GM21825 (cell line): ENCODE measurements around the gene OR2C1.
A peak's percentile ranks its signal among the peaks of the same experiment; 100 is the strongest.

ENCODE experiments used
- ATAC-seq: cut with Tn5 transposase; IDR thresholded peaks from one replicate; pipeline ENCODE4 v1.9.1; 2021; ENCODE audit warnings: mild to moderate bottlenecking, moderate library complexity; ENCODE audit not compliant: unreplicated experiment

Gene OR2C1

DNA sequence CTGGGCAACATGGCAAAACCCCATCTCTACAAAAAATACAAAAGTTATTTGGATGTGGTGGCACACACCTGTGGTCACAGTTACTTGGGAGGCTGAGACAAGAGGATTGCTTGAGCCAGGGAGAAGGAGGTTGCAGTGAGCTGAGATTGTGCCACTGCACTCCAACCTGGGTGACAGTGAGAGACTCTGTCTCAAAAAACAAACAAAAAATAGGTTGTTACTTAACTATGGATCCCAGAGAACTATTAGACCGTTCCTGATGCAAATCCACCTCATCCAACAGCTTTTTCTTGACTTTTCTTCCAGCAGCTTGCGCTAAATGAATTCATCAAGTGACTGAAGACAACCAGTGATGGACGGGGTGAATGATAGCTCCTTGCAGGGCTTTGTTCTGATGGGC, at the start of gene OR2C1:
Gene OR2C1 (plus strand): TSS at position 301 of the 400 bp plus-strand sequence. CDS start 52 bp downstream, at position 353.
- ATAC-seq: no peak

DNA sequence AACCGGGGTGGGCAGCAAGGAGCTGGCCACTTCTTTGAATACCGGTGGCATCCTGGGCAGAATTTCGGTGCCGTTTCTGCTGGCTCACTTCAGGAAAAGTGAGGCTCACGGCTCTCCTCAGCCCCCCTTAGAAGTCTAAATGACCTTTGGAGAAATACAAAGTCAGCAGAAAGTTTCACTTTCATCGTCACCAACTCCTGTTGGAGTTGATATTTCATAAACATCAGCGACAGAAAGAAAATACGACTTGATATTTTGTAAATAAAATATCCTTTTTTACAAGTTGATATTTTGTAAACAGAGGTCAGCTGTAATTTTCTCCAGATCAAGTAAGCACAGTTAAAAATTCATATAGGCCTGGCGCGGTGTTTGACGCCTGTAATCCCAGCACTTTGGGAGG, 49.6 kb upstream of the OR2C1 start:
- ATAC-seq: no peak

DNA sequence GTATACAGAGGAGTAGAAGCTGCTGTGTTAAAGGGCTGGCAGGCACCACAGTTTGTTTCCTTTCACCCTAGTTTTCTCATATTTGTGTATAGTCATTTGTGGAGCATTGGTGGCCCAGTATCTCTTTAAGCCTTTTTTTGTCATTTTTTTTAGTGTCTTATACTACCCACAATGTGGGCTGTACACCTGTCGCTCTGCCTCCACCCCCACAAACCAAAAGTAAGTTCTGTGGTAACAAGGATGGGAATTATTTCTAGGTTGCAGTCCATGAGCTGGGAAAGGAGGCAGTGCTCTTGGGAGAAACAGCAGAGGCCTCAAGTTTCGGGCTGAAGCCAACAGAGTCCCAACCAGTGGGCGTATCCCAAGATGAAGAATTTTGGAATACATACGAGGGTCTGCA, 44.2 kb upstream of the OR2C1 start:
- ATAC-seq: no peak

DNA sequence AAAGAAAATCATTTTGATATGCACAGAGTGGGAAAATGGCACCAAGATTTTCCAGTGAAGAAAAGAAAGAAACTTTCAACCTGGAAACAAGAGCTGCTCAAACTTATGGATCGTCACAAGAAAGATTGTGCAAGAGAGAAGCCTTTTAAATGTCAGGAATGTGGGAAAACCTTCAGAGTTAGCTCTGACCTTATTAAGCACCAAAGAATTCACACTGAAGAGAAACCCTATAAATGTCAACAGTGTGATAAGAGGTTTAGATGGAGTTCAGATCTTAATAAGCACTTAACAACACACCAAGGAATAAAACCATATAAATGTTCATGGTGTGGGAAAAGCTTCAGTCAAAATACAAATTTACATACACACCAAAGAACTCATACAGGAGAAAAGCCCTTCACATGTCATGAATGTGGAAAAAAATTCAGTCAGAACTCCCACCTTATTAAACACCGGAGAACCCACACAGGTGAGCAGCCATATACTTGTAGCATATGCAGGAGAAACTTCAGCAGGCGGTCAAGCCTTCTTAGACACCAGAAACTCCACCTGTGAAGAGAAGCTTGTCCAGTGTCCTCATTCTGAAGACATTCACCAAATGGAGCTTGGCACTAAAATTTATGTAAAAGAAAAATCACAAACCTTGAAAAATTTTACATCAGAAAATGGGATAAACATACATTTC, 38.2 kb upstream of the OR2C1 start:
- no peak for ATAC-seq

DNA sequence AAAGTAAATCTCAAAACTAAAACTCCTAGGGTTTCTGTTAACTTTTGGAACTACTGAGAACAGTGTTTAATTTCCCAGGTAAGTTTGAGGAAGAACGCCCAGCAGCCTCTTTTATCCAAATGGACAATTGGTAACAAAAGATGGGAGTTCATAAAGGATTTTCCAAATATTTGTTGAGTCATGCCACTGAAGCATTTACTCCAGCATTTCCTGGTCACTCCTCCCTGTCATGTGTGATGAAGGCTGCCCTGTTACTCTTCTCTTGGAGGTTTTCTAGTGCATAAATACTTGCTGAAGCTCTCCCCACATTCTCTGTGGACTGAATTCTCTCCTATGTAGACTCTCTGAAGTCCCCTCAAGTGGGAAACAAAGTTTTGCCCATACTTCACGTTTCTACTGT, 33.9 kb upstream of the OR2C1 start:
- no peak for ATAC-seq

DNA sequence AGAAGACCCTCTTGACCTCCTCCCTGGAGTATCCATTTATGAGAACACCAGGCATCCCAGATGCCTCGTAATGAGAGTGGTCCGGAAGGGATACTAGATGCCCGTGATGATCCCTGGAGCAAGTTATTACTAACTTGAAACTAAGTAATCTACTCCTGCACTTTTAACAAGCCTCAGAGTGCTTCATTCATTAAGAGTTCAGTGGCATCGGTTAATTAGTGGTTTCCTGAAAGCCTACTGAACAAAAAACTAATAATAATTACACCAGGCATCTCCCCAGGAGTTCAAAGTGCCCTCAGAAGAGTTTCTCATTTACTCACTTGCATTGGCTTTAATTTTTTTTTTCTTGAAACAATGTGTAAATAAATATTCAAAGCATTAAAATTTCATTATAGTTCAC, 28.2 kb upstream of the OR2C1 start:
- no peak for ATAC-seq

DNA sequence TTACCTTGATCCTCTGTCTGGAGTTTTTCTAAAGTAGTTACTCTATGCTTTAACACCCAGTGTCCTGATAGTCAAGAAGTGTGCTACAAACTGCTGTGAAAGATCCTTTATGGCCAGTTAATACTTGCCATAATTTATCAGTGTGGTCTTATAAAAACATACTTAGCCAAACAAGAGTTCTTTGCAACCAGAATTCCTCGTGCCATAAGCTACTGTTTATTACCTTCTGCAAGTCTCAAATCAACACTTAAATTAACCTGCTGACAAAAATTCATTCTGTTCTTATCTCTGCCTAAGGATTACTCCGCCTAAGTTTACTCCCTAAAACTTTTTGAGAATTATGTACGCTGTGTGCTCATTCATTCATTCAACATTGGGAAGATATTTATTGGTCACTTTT, 27.6 kb upstream of the OR2C1 start:
- no peak for ATAC-seq

DNA sequence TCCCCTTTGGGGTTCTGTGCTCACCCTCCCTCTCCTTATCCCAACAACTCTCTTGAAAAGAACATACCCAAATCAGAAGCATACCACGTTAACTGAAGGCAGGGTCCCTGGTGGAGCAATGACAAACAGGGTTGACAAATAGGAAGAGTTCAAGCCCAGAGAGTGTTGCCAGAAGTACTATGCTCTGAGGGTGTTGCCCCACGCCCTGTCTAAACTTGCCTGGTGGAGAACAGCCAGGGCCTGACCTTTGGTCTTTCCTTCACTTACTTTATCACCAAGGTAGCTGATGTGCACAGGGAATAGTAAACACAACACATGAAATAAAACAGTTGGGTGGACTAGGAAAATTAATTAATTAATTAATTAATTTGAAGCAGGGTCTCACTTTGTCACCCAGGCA, 27.0 kb upstream of the OR2C1 start:
- ATAC-seq: no peak

DNA sequence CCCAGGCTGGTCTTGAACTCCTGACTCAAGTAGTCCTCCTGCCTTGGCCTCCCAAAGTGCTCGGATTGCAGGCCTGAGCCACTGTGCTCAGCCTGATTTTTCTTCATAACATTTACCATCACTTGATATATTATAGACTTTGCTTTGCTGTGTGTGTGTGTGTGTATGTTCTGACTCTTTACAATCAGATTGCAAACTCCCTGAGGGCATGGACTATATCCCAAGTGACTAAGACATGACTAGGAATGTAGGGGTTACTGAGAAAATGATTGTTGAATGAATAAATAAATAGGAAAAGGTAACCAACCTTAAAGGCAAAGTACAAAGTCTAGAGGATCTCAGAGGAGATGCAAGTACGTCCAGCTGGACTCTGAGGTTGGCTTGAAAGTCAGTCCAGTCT, 9.6 kb upstream of the OR2C1 start:
- no peak for ATAC-seq

DNA sequence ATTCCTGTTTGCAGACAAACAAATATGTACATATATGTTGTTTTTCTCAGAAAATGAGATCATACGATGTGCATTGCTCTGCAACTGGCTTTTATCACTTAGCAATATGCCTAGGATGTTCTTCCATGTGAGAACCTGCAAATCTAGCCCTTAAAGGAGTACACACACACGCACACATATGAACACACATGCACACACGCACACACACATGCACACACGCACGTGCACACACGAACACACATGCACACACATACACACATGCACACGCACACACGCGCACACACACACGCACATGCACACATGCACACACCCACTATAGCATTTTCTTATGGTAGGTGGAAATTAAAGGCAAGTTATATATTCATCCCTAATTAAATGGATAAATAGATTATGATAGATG, 8.1 kb upstream of the OR2C1 start:
- ATAC-seq: no peak

DNA sequence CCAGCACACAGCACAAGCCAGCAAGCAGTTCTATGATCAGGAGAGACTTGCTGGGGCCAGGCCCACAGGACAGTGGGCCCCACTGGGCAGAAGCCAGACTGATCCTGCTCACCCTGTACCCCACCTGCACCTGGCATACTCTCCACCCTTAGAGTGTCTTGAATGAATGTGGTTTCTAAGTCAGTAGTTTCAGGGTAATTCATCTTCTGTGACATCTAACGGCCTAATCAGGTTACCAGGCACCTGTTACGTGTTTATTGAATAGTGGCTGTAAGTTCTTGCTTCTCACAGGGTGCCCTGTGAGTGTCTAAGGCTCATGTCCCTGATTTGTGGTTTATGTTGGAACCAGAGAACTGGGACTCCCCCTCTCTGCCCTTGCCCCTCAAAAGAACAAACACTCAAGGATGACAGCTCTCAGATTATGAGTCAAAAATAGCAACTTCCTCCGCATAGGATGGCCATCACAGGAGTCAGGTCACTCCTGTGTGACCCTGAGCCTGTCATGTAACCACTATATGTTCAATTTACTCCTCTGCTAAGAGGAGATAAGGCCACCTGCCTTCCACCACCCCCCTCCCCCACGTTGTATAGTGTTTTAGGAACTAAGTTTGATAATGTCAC, 7.0 kb upstream of the OR2C1 start:
- no peak for ATAC-seq

DNA sequence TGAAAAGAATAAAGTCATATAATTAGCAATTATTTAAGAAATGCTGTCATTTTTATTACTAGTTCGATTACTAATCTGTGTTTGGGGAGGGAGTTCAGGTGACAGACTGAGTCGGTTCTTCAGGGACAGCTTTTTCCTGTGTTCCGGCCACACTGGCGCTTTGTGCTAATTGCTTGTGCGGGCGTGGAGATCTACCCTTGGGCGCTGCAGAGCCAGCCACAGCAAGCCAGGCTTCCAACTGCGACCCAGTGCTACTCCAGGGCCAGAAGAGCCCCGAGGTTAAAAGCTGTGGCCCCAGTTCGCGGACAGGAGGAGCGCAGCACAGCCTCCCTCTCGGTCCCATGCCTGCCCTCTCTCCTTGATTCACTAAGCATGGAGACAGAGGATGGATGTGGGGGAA, 6.5 kb upstream of the OR2C1 start:
- ATAC-seq: no peak

DNA sequence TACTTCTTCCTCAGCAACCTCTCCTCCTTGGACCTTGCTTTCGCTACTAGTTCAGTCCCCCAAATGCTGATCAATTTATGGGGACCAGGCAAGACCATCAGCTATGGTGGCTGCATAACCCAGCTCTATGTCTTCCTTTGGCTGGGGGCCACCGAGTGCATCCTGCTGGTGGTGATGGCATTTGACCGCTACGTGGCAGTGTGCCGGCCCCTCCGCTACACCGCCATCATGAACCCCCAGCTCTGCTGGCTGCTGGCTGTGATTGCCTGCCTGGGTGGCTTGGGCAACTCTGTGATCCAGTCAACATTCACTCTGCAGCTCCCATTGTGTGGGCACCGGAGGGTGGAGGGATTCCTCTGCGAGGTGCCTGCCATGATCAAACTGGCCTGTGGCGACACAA, 429 bp downstream of the OR2C1 start:
- no peak for ATAC-seq

DNA sequence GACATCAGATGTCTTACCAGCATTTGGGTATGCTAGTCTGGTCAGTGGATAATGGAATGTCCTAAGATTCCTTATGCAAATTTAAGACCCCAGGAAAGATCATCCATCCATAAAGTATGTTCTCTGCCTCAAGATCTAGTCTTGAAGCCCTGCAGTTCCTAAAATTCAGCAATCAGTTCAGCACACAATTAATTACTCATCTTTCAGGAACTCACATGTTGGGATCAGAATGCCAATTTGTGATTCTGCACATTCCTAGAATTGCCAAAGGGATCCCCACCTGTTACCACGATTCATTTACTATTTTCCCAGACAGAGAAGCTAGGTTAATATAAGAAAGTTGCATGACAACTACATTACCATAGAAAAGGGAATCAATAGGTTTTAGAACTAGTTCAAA, 3.2 kb downstream of the OR2C1 start:
- ATAC-seq: no peak

DNA sequence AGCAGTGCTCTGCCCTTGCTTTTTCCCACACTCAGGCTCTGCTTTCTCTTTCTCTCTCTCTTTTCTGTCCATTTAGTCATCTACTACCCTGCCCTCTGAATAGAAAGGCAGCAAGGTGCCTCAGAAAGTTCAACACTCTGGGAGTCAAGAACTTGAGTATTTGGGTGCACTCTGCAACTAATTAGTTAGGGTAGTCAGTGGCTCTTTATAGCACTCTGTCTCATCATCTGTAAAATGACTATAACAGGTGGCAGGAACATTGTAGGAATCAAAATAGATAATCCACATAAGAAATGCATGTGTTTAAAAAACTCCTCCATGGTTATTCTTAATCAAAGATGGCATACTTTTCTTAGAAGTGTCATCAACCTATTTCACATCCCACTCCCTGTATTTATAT, 7.2 kb downstream of the OR2C1 start:
- no peak for ATAC-seq

DNA sequence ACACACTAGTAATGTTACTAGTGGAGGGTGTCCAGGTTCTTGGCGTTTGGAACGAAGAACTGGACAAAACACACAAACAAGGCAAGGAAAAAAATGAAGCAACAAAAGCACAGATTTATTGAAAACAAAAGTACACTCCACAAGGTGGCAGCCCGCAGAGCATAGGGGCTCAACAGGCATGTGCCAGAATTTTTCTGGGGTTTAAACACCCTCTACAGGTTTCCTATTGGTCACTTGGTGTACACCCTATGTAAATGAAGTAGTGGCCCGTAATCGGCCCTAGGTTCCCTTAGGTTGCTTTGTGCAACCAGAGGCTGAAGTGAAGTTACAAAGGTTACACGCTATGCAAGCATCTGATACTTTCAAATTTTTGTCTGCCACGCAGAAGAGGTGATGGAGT, 8.1 kb downstream of the OR2C1 start:
- ATAC-seq: no peak

DNA sequence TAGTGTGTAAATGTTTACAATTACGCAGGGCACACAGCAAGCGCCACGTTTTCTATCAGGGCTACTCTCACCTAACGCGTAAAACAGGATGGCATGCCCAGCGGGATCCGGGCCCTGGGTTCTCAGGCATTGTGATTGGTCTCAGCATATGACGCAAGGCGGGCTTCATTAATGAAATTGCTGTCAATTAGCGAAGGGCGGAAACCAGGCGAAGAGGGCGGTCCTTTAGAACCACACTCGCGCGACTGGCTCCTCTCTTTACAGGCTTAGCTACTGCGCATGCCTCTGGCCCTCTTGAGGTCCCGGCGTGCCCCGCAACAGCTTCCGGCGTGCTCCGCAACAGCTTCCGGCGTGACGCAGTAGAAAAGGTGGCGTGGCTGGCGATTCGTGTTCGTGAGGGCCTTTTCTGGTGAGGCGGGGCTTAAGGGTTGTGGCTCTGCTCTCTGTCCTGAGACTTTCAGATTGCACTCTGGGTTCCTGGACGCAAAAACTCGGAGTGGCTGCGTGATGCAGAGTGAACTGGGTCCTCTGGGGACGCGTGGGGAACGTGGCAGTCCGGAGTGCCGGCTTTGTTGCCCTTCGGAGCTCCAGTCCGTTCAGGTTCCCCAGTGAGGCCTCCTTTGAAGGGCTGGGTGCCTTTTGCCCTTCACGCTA, 9.2 kb downstream of the OR2C1 start:
- ATAC-seq: peak; percentile 61

DNA sequence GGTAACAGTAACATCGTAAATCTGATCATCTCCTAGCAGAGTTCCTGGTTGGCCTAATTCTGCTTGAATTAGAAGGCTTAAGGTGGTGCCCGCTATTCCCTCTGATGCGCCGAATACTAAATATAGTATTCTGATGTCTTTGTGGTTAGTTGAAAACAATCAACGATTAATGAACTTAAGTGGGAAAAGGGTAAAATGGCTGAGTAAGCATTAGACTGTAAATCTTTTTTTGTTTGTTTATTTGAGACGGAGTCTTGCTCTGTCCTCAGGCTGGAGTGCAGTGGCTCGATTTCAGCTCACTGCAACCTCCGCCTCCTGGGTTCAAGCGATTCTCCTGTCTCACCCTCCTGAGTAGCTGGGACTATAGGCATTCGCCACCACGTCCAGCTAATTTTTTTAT, 13.4 kb downstream of the OR2C1 start:
- ATAC-seq: no peak

DNA sequence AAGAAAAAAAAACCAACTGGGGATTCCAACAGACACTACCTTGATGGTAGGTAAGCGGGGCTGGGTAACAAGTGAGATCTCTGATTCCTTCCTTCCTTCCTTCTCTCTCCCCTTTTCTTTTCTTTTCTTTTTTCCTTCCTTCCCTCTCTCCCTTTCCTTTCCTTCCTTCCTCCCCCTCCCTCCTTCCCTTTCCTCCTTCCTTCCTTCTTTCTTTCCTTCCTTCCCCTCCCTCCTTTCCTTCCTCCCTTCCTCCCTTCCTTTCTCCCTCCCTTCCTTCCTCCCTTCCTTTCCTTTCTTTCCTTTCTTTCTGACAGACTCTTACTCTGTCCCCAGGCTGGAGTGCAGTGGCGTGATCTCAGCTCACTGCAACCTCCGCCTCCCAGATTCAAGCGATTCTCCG, 20.0 kb downstream of the OR2C1 start:
- no peak for ATAC-seq

DNA sequence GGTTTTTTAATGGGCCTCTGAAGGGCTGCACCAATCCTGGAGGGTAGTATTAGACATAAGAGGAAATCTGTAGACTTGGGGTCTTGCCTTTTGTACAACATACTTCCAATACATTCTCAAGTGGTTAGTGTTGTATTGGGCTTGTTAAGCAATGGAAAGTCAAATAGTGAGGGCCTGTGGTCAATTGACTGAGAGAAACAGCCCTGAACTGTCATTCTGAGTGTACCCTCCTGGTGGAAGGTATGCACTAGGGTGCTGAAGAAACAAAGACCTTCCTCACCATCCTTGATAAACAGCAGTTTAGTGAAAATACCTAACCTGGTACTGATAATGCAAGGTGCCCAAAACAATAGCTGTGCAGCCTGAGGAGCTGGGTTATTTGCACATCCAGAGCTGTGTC, 22.2 kb downstream of the OR2C1 start:
- ATAC-seq: no peak

DNA sequence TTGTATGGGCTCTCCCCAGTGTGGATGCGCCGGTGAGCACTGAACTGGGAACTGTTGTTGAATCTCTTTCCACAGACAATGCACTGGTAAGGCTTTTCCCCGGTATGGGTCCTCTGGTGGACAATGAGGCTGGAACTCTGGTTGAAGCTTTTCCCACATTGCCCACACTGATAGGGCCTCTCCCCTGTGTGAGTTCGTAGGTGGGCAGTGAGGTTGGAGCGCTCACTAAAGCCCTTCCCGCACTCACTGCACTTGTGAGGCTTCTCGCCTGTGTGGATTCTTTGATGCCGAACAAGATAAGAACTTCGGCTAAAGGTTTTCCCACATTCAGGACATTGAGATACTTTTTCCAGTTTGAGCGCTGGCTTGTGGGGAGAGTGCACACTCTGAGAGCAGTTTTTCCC, 27.4 kb downstream of the OR2C1 start:
- no peak for ATAC-seq

DNA sequence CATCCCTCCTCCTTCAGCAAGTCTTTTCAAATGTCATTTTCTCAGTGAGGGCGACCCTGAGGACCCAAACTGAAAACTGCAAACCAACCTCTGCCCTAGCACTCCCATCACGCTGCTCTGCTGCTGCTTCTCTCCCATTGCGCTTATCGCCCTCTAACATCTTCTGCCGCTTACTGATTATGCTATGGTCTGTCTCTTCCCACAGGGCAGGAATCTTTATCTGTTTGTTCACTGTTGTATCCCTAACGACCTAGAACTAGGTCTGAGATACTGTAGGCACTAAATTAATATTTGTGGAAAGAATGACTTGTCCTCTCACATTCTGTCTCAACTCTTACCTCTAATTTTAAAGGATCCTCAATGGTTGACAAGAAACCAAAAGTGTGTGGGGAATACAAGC, 32.6 kb downstream of the OR2C1 start:
- no peak for ATAC-seq
